Panc1 (cell line): ENCODE results near the gene CSF1. TPM values are rescaled to one million over a fixed set of nuclear protein-coding genes. Genes with fewer than 3 reads are reported as not detected.
A peak's percentile ranks its signal among the peaks of the same experiment; 100 is the strongest.

Experiments
- ATAC-seq: fragments of 200-7000 bp; cut with Tn5 transposase; 2 replicates; pipeline ENCODE4 v1.9.1; 2020; ENCODE audit warnings: mild to moderate bottlenecking, moderate library complexity
- BruUV-seq: library from RNA; stranded (reverse); fragments of 400-500 nt; replicated peaks from 2 replicates; lab custom pipeline; 2021; lab: Mats Ljungman, UMichigan
- CTCF ChIA-PET: fragments of 300-600 bp; sonication (Branson Sonifier 250); formaldehyde crosslinking; loops from one replicate; lab custom pipeline; 2022; ENCODE audit warnings: antibody characterized with exemption; lab: Charles Lee
- POLR2A ChIA-PET: fragments of 300-600 bp; sonication (Branson Sonifier 250); formaldehyde crosslinking; loops from one replicate; lab custom pipeline; 2022; ENCODE audit warnings: antibody characterized with exemption; lab: Charles Lee
- DNase-seq: peaks from one replicate; pipeline ENCODE4 v3.0.0-alpha.2; 2010; ENCODE audit warnings: low read depth, low spot score
- H3K27ac ChIP-seq: 2 replicates; pipeline ENCODE4 v1.5.1; 2011; ENCODE audit warnings: mild to moderate bottlenecking, low read length, inconsistent platforms
- H3K27me3 ChIP-seq: fragments of 200-500 bp; sonication (Bioruptor generic); 2 replicates; pipeline ENCODE4 v1.6.0; 2014; ENCODE audit warnings: low read length, inconsistent platforms; ENCODE audit not compliant: control insufficient read depth, insufficient read depth
- H3K36me3 ChIP-seq: fragments of 200-500 bp; sonication (Bioruptor generic); 2 replicates; pipeline ENCODE4 v1.5.1; 2014; ENCODE audit warnings: inconsistent platforms, mild to moderate bottlenecking, low read length, moderate library complexity; ENCODE audit not compliant: control insufficient read depth, insufficient read depth
- H3K4me1 ChIP-seq: 2 replicates; pipeline ENCODE4 v1.5.1; 2011; ENCODE audit warnings: inconsistent platforms, mild to moderate bottlenecking, low read length, moderate library complexity; ENCODE audit not compliant: control insufficient read depth, insufficient read depth
- H3K4me3 ChIP-seq, 2 experiments: 2 replicates each; pipeline ENCODE4 v1.5.1; 2011 to 2012; ENCODE audit warnings: low read depth in 2 of 2, low read length in 2 of 2, mild to moderate bottlenecking in 2 of 2, inconsistent platforms in 1 of 2, moderate library complexity in 1 of 2
- H3K9me3 ChIP-seq: fragments of 200-500 bp; sonication (Bioruptor generic); 2 replicates; pipeline ENCODE4 v1.5.1; 2014; ENCODE audit warnings: low read depth, mild to moderate bottlenecking, inconsistent platforms, low read length, moderate library complexity; ENCODE audit not compliant: control insufficient read depth, insufficient read depth
- CTCF ChIP-seq: fragments of 450-650 bp; IDR thresholded peaks from 2 replicates; pipeline ENCODE4 v1.5.1; 2017; ENCODE audit warnings: mild to moderate bottlenecking
- POLR2AphosphoS5 ChIP-seq: IDR thresholded peaks from 2 replicates; pipeline ENCODE4 v1.6.1; 2012; ENCODE audit warnings: mild to moderate bottlenecking, low read depth, low read length, moderate library complexity
- REST ChIP-seq, 2 experiments: IDR thresholded peaks; 2 replicates each; pipeline ENCODE4 v1.6.1; 2011 to 2012; ENCODE audit warnings: low read depth in 2 of 2, control low read depth in 1 of 2, low read length in 1 of 2, mild to moderate bottlenecking in 1 of 2, moderate library complexity in 1 of 2; ENCODE audit not compliant: insufficient read depth in 1 of 2
- SIN3A ChIP-seq: IDR thresholded peaks from 2 replicates; pipeline ENCODE4 v1.6.1; 2012; ENCODE audit warnings: low read depth, mild to moderate bottlenecking, low read length, moderate library complexity, borderline replicate concordance; ENCODE audit not compliant: insufficient read depth
- TCF7L2 ChIP-seq: IDR thresholded peaks from 2 replicates; pipeline ENCODE4 v1.6.1; 2011; ENCODE audit warnings: mild to moderate bottlenecking, low read depth, low read length, inconsistent platforms
- in situ Hi-C: cut with HindIII; loops from 2 replicates; pipeline ENCODE4 v1.10.0; 2016; ENCODE audit warnings: low sequenced_read_pairs, low pct_unique_long_range_greater_than_20kb
- intact Hi-C: fragments of 100-400 bp; cut with micrococcal nuclease; formaldehyde crosslinking; loops from one replicate; pipeline ENCODE4 v1.10.0; 2022; ENCODE audit not compliant: unreplicated experiment
- total RNA-seq: library from RNA; stranded (reverse); gene quantifications from one replicate; pipeline ENCODE4 v1.2.1, GENCODE V29; 2021; ENCODE audit not compliant: unreplicated experiment

The CSF1 gene
- total RNA-seq, 1 experiment from 2014 or later: 217 TPM

GRCh38 chr1:109883248-109883955 is 27.2 kb upstream of the CSF1 start:
- intact Hi-C loops: no loop called here

More at GRCh38 chr1:109883248-109883955, 27.2 kb upstream of the CSF1 start:
- peak overlapping the region; percentile 85; the same call in 1 of the 2 replicates for H3K27ac ChIP-seq
- DNase-seq (no peak), ATAC-seq (no peak)
- H3K27me3 ChIP-seq: no peaks in the 10 kb centered on the region
- H3K9me3 ChIP-seq: no peaks in the 10 kb centered on the region
- no TSS peak for BruUV-seq
- H3K36me3 ChIP-seq: no peaks in the 10 kb centered on the region
- ChIA-PET CTCF (no interaction called here), POLR2A (interaction anchor here (0.5 kb wide), 1 partner anchor 193 kb away, joined by 3 read pairs; no protein-coding TSS in a partner anchor)
- no peak overlapping the region for H3K4me3 ChIP-seq
- H3K4me1 ChIP-seq: peaks cover 45% of the 10 kb centered on the region
- in situ Hi-C loops: no loop called here
- no peak for TF ChIP-seq TCF7L2
- TF ChIP-seq SIN3A: no peak
- no peak for TF ChIP-seq CTCF
- TF ChIP-seq POLR2AphosphoS5: no peak
- TF ChIP-seq REST (IDR thresholded peaks at IDR 0.05; ENCODE audit: insufficient read depth in 1 of 2, low read depth in 2 of 2, low read length in 1 of 2): no peak
